ENCODE measurements around the gene CALD1.

Gene CALD1

GRCh38 chr7:134820778-134821177 lies 41.3 kb downstream of the CALD1 start:
- H3K4me3 ChIP-seq (ENCODE audit: low read depth, low read length): no peak overlapping the region

GRCh38 chr7:134823400-134823799 lies 44.0 kb downstream of the CALD1 start:
- H3K4me3 ChIP-seq (ENCODE audit: low read depth, low read length): no peak overlapping the region

GRCh38 chr7:134825666-134826065 lies 46.2 kb downstream of the CALD1 start:
- H3K4me3 ChIP-seq (ENCODE audit: low read depth, low read length): no peak overlapping the region

- no peak overlapping the region for H3K4me3 ChIP-seq (ENCODE audit: low read depth, low read length)
Observed at GRCh38 chr7:134826105-134826504, 46.7 kb downstream of the CALD1 start.

- H3K4me3 ChIP-seq (ENCODE audit: low read depth, low read length): no peak overlapping the region
Observed at GRCh38 chr7:134827436-134827835, 48.0 kb downstream of the CALD1 start.

GRCh38 chr7:134827889-134828288 lies 48.5 kb downstream of the CALD1 start:
- H3K4me3 ChIP-seq (ENCODE audit: low read depth, low read length): no peak overlapping the region

- no peak overlapping the region for H3K4me3 ChIP-seq (ENCODE audit: low read depth, low read length)
Observed at GRCh38 chr7:134828361-134828760, 48.9 kb downstream of the CALD1 start.

GRCh38 chr7:134829380-134829986 lies 50.0 kb downstream of the CALD1 start:
- H3K4me3 ChIP-seq (ENCODE audit: low read depth, low read length): no peak overlapping the region

- no peak overlapping the region for H3K4me3 ChIP-seq (ENCODE audit: low read depth, low read length)
Observed at GRCh38 chr7:134831862-134832261, 52.4 kb downstream of the CALD1 start.

GRCh38 chr7:134832367-134832766 lies 52.9 kb downstream of the CALD1 start:
- H3K4me3 ChIP-seq (ENCODE audit: low read depth, low read length): no peak overlapping the region

- no peak overlapping the region for H3K4me3 ChIP-seq (ENCODE audit: low read depth, low read length)
Observed at GRCh38 chr7:134834689-134835462, 55.4 kb downstream of the CALD1 start.

GRCh38 chr7:134835463-134835823 lies 56.0 kb downstream of the CALD1 start:
- no peak overlapping the region for H3K4me3 ChIP-seq (ENCODE audit: low read depth, low read length)

GRCh38 chr7:134836447-134836846 lies 57.0 kb downstream of the CALD1 start:
- no peak overlapping the region for H3K4me3 ChIP-seq (ENCODE audit: low read depth, low read length)

- H3K4me3 ChIP-seq (ENCODE audit: low read depth, low read length): no peak overlapping the region
Observed at GRCh38 chr7:134839298-134839697, 59.9 kb downstream of the CALD1 start.

- no peak overlapping the region for H3K4me3 ChIP-seq (ENCODE audit: low read depth, low read length)
Observed at GRCh38 chr7:134842062-134842461, 62.6 kb downstream of the CALD1 start.

- no peak overlapping the region for H3K4me3 ChIP-seq (ENCODE audit: low read depth, low read length)
Observed at GRCh38 chr7:134842886-134843430, 63.5 kb downstream of the CALD1 start.

- H3K4me3 ChIP-seq (ENCODE audit: low read depth, low read length): no peak overlapping the region
Observed at GRCh38 chr7:134844200-134844599, 64.8 kb downstream of the CALD1 start.

- H3K4me3 ChIP-seq (ENCODE audit: low read depth, low read length): no peak overlapping the region
Observed at GRCh38 chr7:134845461-134845860, 66.0 kb downstream of the CALD1 start.

- no peak overlapping the region for H3K4me3 ChIP-seq (ENCODE audit: low read depth, low read length)
Observed at GRCh38 chr7:134847851-134848588, 68.6 kb downstream of the CALD1 start.

GRCh38 chr7:134850066-134850465 lies 70.6 kb downstream of the CALD1 start:
- no peak overlapping the region for H3K4me3 ChIP-seq (ENCODE audit: low read depth, low read length)

- no peak overlapping the region for H3K4me3 ChIP-seq (ENCODE audit: low read depth, low read length)
Observed at GRCh38 chr7:134851141-134851540, 71.7 kb downstream of the CALD1 start.

GRCh38 chr7:134852625-134853024 lies 73.2 kb downstream of the CALD1 start:
- H3K4me3 ChIP-seq (ENCODE audit: low read depth, low read length): no peak overlapping the region

All from iPS-11a (cell line).